PC-3 (cell line): ENCODE data around the gene THSD8. TPM values are rescaled to one million over a fixed set of nuclear protein-coding genes. Genes with fewer than 3 reads are reported as not detected.

Experiments used
- ATAC-seq: fragments of 200-7000 bp; cut with Tn5 transposase; 2 replicates; pipeline ENCODE4 v1.9.1; 2020; ENCODE audit warnings: mild to moderate bottlenecking, moderate library complexity
- BruUV-seq: library from RNA; stranded (reverse); fragments of 400-500 nt; replicated peaks from 2 replicates; lab custom pipeline; 2021; lab: Mats Ljungman, UMichigan
- CTCF ChIA-PET: fragments of 300-600 bp; sonication (Branson Sonifier 250); formaldehyde crosslinking; loops from one replicate; lab custom pipeline; 2022; ENCODE audit warnings: antibody characterized with exemption; lab: Charles Lee
- POLR2A ChIA-PET: fragments of 300-600 bp; sonication (Branson Sonifier 250); formaldehyde crosslinking; loops from one replicate; lab custom pipeline; 2022; ENCODE audit warnings: antibody characterized with exemption; ENCODE audit not compliant: unreplicated experiment; lab: Charles Lee
- DNase-seq: peaks from one replicate; pipeline ENCODE4 v3.0.0-alpha.2; 2015
- H2AFZ ChIP-seq: fragments of 300-600 bp; sonication (generic); 2 replicates; pipeline ENCODE4 v1.6.0; 2016; ENCODE audit warnings: antibody characterized with exemption, low read length
- H3F3A ChIP-seq: fragments of 300-600 bp; sonication (generic); one replicate; pipeline ENCODE4 v1.6.0; 2017; ENCODE audit warnings: antibody characterized with exemption, low read length, control low read depth, mild to moderate bottlenecking; ENCODE audit not compliant: unreplicated experiment
- H3K27ac ChIP-seq: fragments of 300-600 bp; sonication (generic); 2 replicates; pipeline ENCODE4 v1.5.1; 2016; ENCODE audit warnings: mild to moderate bottlenecking, low read length
- H3K27me3 ChIP-seq: fragments of 300-600 bp; sonication (generic); 2 replicates; pipeline ENCODE4 v1.6.1; 2016; ENCODE audit warnings: low read length, mixed read lengths
- H3K36me3 ChIP-seq: fragments of 300-600 bp; sonication (generic); 2 replicates; pipeline ENCODE4 v1.6.1; 2016; ENCODE audit warnings: low read depth, mixed run types, low read length, mixed read lengths
- H3K4me1 ChIP-seq: fragments of 300-600 bp; sonication (generic); 2 replicates; pipeline ENCODE4 v1.5.1; 2016; ENCODE audit warnings: low read length; ENCODE audit not compliant: insufficient read depth
- H3K4me2 ChIP-seq: fragments of 300-600 bp; sonication (generic); 2 replicates; pipeline ENCODE4 v1.6.0; 2016; ENCODE audit warnings: low read length
- H3K4me3 ChIP-seq: fragments of 300-600 bp; sonication (generic); 2 replicates; pipeline ENCODE4 v1.5.1; 2016; ENCODE audit warnings: mild to moderate bottlenecking, low read length, mixed read lengths
- H3K79me2 ChIP-seq: fragments of 300-600 bp; sonication (generic); 2 replicates; pipeline ENCODE4 v1.6.1; 2017; ENCODE audit warnings: low read length, mixed read lengths
- H3K9ac ChIP-seq: fragments of 300-600 bp; sonication (generic); 2 replicates; pipeline ENCODE4 v1.6.0; 2016; ENCODE audit warnings: mild to moderate bottlenecking, low read length
- H3K9me2 ChIP-seq: fragments of 300-600 bp; sonication (generic); replicated peaks from 2 replicates; pipeline ENCODE4 v1.6.1; 2016; ENCODE audit warnings: mixed run types, low read length, mixed read lengths
- H3K9me3 ChIP-seq: fragments of 300-600 bp; sonication (generic); 2 replicates; pipeline ENCODE4 v1.6.1; 2016; ENCODE audit warnings: low read length, mixed read lengths
- H4K20me1 ChIP-seq: fragments of 300-600 bp; sonication (generic); 2 replicates; pipeline ENCODE4 v1.6.1; 2016; ENCODE audit warnings: low read length, mixed read lengths
- CTCF ChIP-seq: fragments of 300-600 bp; sonication (generic); conservative IDR thresholded peaks from 2 replicates; pipeline ENCODE4 v1.5.1; 2017; ENCODE audit warnings: antibody characterized with exemption, low read depth, mild to moderate bottlenecking, low read length
- EZH2 ChIP-seq: fragments of 300-600 bp; sonication (generic); IDR thresholded peaks from one replicate; pipeline ENCODE4 v1.6.1; 2017; ENCODE audit warnings: antibody characterized with exemption, mild to moderate bottlenecking, low read length; ENCODE audit not compliant: unreplicated experiment
- EZH2phosphoT487 ChIP-seq: fragments of 300-600 bp; sonication (generic); IDR thresholded peaks from 2 replicates; pipeline ENCODE4 v1.6.1; 2018; ENCODE audit warnings: mild to moderate bottlenecking, antibody characterized with exemption, low read length, borderline replicate concordance
- intact Hi-C: fragments of 100-400 bp; cut with micrococcal nuclease; formaldehyde crosslinking; loops from 2 replicates; pipeline ENCODE4 v1.9.0; 2023
- total RNA-seq: library from RNA; depleted of rRNA; stranded (reverse); fragments of >200 nt; gene quantifications from 2 replicates; pipeline ENCODE4 v1.2.3, GENCODE V29; 2014

The THSD8 gene
- total RNA-seq, 1 experiment from 2014 or later, result not detected

GRCh38 chr19:12838886-12839756 is 37.3 kb downstream of the THSD8 start:
- ATAC-seq, result peak; percentile 27
- no peaks in the 10 kb centered on the region for H3K36me3 ChIP-seq
- no peak overlapping the region for H3K27ac ChIP-seq
- H4K20me1 ChIP-seq, result 0 out of 2 replicates have a peak, but pooled peaks cover 4% of the 10 kb centered on the region
- no peak for TF ChIP-seq EZH2phosphoT487
- no peak for TF ChIP-seq EZH2
- no peak for TF ChIP-seq CTCF
- peak overlapping the region; percentile 93 for H2AFZ ChIP-seq
- ChIA-PET CTCF (interaction anchor here (0.6 kb wide), 2 partner anchors 33 to 72 kb away, joined by 3 to 5 read pairs; no protein-coding TSS in a partner anchor), POLR2A (no interaction called here)
- peaks cover 22% of the 10 kb centered on the region for H3K4me1 ChIP-seq
- peak overlapping the region; percentile 65 for H3K9ac ChIP-seq
- intact Hi-C loops, result loop anchor here (5.0 kb wide), 1 partner anchor 37 kb away; the partner anchor contains the start of genes PRDX2 and THSD8
- H3K4me3 ChIP-seq, result peak overlapping the region; percentile 96
- H3K79me2 ChIP-seq, result peaks cover 4% of the 10 kb centered on the region
- H3K4me2 ChIP-seq, result peak overlapping the region; percentile 94
- H3K9me3 ChIP-seq, result no peaks in the 10 kb centered on the region
- DNase-seq, result peak; percentile 47
- H3K27me3 ChIP-seq, result peaks cover 10% of the 10 kb centered on the region
- H3K9me2 ChIP-seq, result no peaks in the 10 kb centered on the region
- H3F3A ChIP-seq, result peaks cover 13% of the 10 kb centered on the region
- BruUV-seq, result TSS peak; percentile 56

- no peaks in the 10 kb centered on the region for H3K9me2 ChIP-seq
- H3K4me2 ChIP-seq, result no peak overlapping the region
- H3K4me3 ChIP-seq, result no peak overlapping the region
- 0 out of 2 replicates have a peak, but pooled peaks cover 4% of the 10 kb centered on the region for H4K20me1 ChIP-seq
- CTCF ChIA-PET, result no interaction called here
- H3K9ac ChIP-seq, result no peak overlapping the region
- no peak overlapping the region for H2AFZ ChIP-seq
- ATAC-seq (peak; percentile 30), DNase-seq (peak; percentile 93)
- peaks cover 4% of the 10 kb centered on the region for H3K79me2 ChIP-seq
- H3K36me3 ChIP-seq, result no peaks in the 10 kb centered on the region
- H3K9me3 ChIP-seq, result no peaks in the 10 kb centered on the region
- peaks cover 13% of the 10 kb centered on the region for H3F3A ChIP-seq
- H3K27me3 ChIP-seq, result no peaks in the 10 kb centered on the region
- H3K4me1 ChIP-seq, result peaks cover 23% of the 10 kb centered on the region
- TF ChIP-seq EZH2 (no peak), CTCF (no peak), EZH2phosphoT487 (no peak)
- no TSS peak for BruUV-seq
- no peak overlapping the region for H3K27ac ChIP-seq
- intact Hi-C loops, result no loop called here
- POLR2A ChIA-PET, result no interaction called here
Measured at GRCh38 chr19:12840091-12841079, 38.5 kb downstream of the THSD8 start.
